SIG-M5 treated with dmso at 0.1 percent for 504 hours (cell line): ENCODE data around the gene HLF.

Experiments
- DNase-seq: peaks from one replicate; lab custom pipeline; 2025; ENCODE audit not compliant: unreplicated experiment; lab: John Stamatoyannopoulos, UW

The HLF gene

GRCh38 chr17:55347341-55347740 is 82.6 kb downstream of the HLF start:
- no peak for DNase-seq

- DNase-seq: peak; percentile 66
These were observed 84.1 kb downstream of the HLF start for GRCh38 chr17:55348749-55349354.

GRCh38 chr17:55350825-55351205 is 86.1 kb downstream of the HLF start:
- no peak for DNase-seq

- peak; percentile 30 for DNase-seq
These were observed 86.5 kb downstream of the HLF start for GRCh38 chr17:55351226-55351625.

- DNase-seq: no peak
These were observed 89.2 kb downstream of the HLF start for GRCh38 chr17:55354010-55354409.

GRCh38 chr17:55354941-55355340 is 90.2 kb downstream of the HLF start:
- no peak for DNase-seq

GRCh38 chr17:55356434-55357328 is 91.9 kb downstream of the HLF start:
- peak; percentile 79 for DNase-seq

GRCh38 chr17:55360971-55361370 is 96.2 kb downstream of the HLF start:
- DNase-seq: no peak

- DNase-seq: no peak
These were observed 98.3 kb downstream of the HLF start for GRCh38 chr17:55363033-55363432.

GRCh38 chr17:55366020-55366481 is 101.3 kb downstream of the HLF start:
- no peak for DNase-seq

- no peak for DNase-seq
These were observed 103.9 kb downstream of the HLF start for GRCh38 chr17:55368706-55369105.
